T-cell (primary cell): Measurements from ENCODE around the gene ZNF385D. TPM values are rescaled to one million over a fixed set of nuclear protein-coding genes. Genes with fewer than 3 reads are reported as not detected.

Source experiments
- ATAC-seq, 4 experiments: fragments of 200-7000 bp in 3 of 4; fragments of 150-1000 bp in 1 of 4; cut with Tn5 transposase; replicated peaks in 1 of 4; 1 replicate in 3 of 4; 2 replicates in 1 of 4; pipeline ENCODE4 v1.10.0; 2021; ENCODE audit warnings: moderate library complexity in 3 of 4, mild to moderate bottlenecking in 2 of 4, moderate number of reproducible peaks in 1 of 4
- CTCF ChIA-PET, 2 donors: fragments of 300-600 bp; sonication (Branson Sonifier 250); formaldehyde crosslinking; loops; one replicate each; lab custom pipeline; 2022; ENCODE audit warnings: antibody characterized with exemption in 2 of 2; lab: Charles Lee
- POLR2A ChIA-PET, 2 donors: fragments of 300-600 bp; sonication (Branson Sonifier 250); formaldehyde crosslinking; loops; one replicate each; lab custom pipeline; 2022; ENCODE audit warnings: antibody characterized with exemption in 2 of 2; lab: Charles Lee
- DNase-seq, 35 experiments: peaks; one replicate each; pipeline versions ENCODE4 v3.0.0 to v3.0.0-alpha.2; 2013 to 2023
- H3K27ac ChIP-seq: one replicate; pipeline ENCODE4 v1.5.1; 2013; ENCODE audit warnings: low read length
- H3K27me3 ChIP-seq, 2 experiments: replicated peaks in 1 of 2; 1 replicate in 1 of 2; 2 replicates in 1 of 2; pipeline versions ENCODE4 v1.6.1 to v1.7.0; 2013; ENCODE audit warnings: low read length in 1 of 2, mixed read lengths in 1 of 2; ENCODE audit not compliant: control insufficient read depth in 2 of 2, insufficient read depth in 2 of 2; ENCODE audit errors: extremely low read depth in 1 of 2
- H3K36me3 ChIP-seq, 2 donors: 1 replicate in 1 of 2; 2 replicates in 1 of 2; pipeline versions ENCODE4 v1.6.1 to v1.7.0; 2013; ENCODE audit warnings: low read length in 1 of 2; ENCODE audit not compliant: control insufficient read depth in 2 of 2, insufficient read depth in 1 of 2; ENCODE audit errors: extremely low read depth in 1 of 2
- H3K4me1 ChIP-seq, 2 experiments: 1 replicate in 1 of 2; 2 replicates in 1 of 2; pipeline versions ENCODE4 v1.6.1 to v1.7.0; 2013; ENCODE audit warnings: low read length in 2 of 2, mixed read lengths in 1 of 2; ENCODE audit not compliant: insufficient read depth in 2 of 2, control insufficient read depth in 1 of 2; ENCODE audit errors: extremely low read depth in 1 of 2
- H3K4me3 ChIP-seq, 2 donors: 1 replicate in 1 of 2; 2 replicates in 1 of 2; pipeline versions ENCODE4 v1.5.1 to v1.7.0; 2013; ENCODE audit warnings: mild to moderate bottlenecking in 2 of 2, low read length in 1 of 2, moderate library complexity in 1 of 2; ENCODE audit not compliant: control insufficient read depth in 1 of 2; ENCODE audit errors: extremely low read depth in 1 of 2
- H3K9me3 ChIP-seq: 2 replicates; pipeline ENCODE4 v1.7.0; 2013
- H3K27ac Mint-ChIP-seq, 2 donors: one replicate each; pipeline ENCODE4 v1.8.0; 2020 to 2021; ENCODE audit warnings: mild to moderate bottlenecking in 2 of 2, mixed read lengths in 2 of 2
- H3K27me3 Mint-ChIP-seq, 2 donors: one replicate each; pipeline ENCODE4 v1.8.0; 2021 to 2022; ENCODE audit warnings: mixed read lengths in 2 of 2
- H3K36me3 Mint-ChIP-seq: one replicate; pipeline ENCODE4 v1.8.0; 2021; ENCODE audit warnings: mixed read lengths
- H3K4me1 Mint-ChIP-seq, 3 donors: one replicate each; pipeline ENCODE4 v1.8.0; 2020 to 2022; ENCODE audit warnings: mixed read lengths in 3 of 3, mild to moderate bottlenecking in 1 of 3
- H3K4me3 Mint-ChIP-seq, 3 donors: one replicate each; pipeline ENCODE4 v1.8.0; 2020 to 2022; ENCODE audit warnings: mild to moderate bottlenecking in 3 of 3, mixed read lengths in 3 of 3, moderate library complexity in 3 of 3
- H3K9me3 Mint-ChIP-seq, 3 donors: one replicate each; pipeline ENCODE4 v1.8.0; 2020 to 2022; ENCODE audit warnings: mixed read lengths in 3 of 3
- WGBS: methylation state at CpG from one replicate; pipeline ENCODE4 v1.1.5; 2013; ENCODE audit warnings: missing lambda C conversion rate; ENCODE audit not compliant: insufficient coverage; 5-methylcytosine and 5-hydroxymethylcytosine counted together
- total RNA-seq, 35 experiments: library from RNA in 6 of 35; stranded (reverse) in 6 of 35; fragments of 120-200 nt in 1 of 35; gene quantifications; one replicate each; pipeline versions ENCODE4 v1.2.1 to v1.2.4 and lab custom pipeline; 2013 to 2026

ZNF385D gene
- total RNA-seq, 5 donors from 2014 or later (not counting 1 experiment from before 2014, with no cell fraction given): 0.03 to 0.47 (median 0.35) TPM

GRCh38 chr3:21722768-21723167 is 28.2 kb downstream of the ZNF385D start:
- ChIA-PET POLR2A (no interaction called here), CTCF (no interaction called here)
- no CpG with 5 or more reads among the region's 3 CpGs for WGBS
- no peaks in the 10 kb centered on the region for H3K36me3 ChIP-seq
- no peaks in the 10 kb centered on the region for H3K27me3 ChIP-seq
- Mint-ChIP-seq H3K36me3 (no peaks in the 10 kb centered on the region), H3K9me3 (peaks cover 20 to 35% (median 22%) of the 10 kb centered on the region in 3 donors), H3K4me3 (no peak overlapping the region), H3K4me1 (no peaks in the 10 kb centered on the region), H3K27ac (no peak overlapping the region), H3K27me3 (no peaks in the 10 kb centered on the region)
- ATAC-seq (no peak), DNase-seq (no peak)
- H3K9me3 ChIP-seq: no peaks in the 10 kb centered on the region
- no peak overlapping the region for H3K27ac ChIP-seq
- no peak overlapping the region for H3K4me3 ChIP-seq
- no peaks in the 10 kb centered on the region for H3K4me1 ChIP-seq

GRCh38 chr3:21722301-21722700 is 28.7 kb downstream of the ZNF385D start:
- DNase-seq: no peak
- no peaks in the 10 kb centered on the region for H3K36me3 Mint-ChIP-seq
- no peaks in the 10 kb centered on the region for H3K27me3 Mint-ChIP-seq
- no peaks in the 10 kb centered on the region for H3K36me3 ChIP-seq
- POLR2A ChIA-PET: no interaction called here
- 85% methylated on average over 3 of the region's 4 CpGs for WGBS
- no peaks in the 10 kb centered on the region for H3K27me3 ChIP-seq
- no peak overlapping the region for H3K27ac ChIP-seq
- H3K4me1 Mint-ChIP-seq: no peaks in the 10 kb centered on the region
- H3K27ac Mint-ChIP-seq: no peak overlapping the region
- CTCF ChIA-PET: no interaction called here
- no peak overlapping the region for H3K4me3 ChIP-seq
- peaks cover 20 to 35% (median 20%) of the 10 kb centered on the region in 3 donors for H3K9me3 Mint-ChIP-seq
- H3K4me1 ChIP-seq: no peaks in the 10 kb centered on the region
- H3K9me3 ChIP-seq: peaks cover under 1% of the 10 kb centered on the region
- H3K4me3 Mint-ChIP-seq: no peak overlapping the region
- ATAC-seq: no peak

DNA sequence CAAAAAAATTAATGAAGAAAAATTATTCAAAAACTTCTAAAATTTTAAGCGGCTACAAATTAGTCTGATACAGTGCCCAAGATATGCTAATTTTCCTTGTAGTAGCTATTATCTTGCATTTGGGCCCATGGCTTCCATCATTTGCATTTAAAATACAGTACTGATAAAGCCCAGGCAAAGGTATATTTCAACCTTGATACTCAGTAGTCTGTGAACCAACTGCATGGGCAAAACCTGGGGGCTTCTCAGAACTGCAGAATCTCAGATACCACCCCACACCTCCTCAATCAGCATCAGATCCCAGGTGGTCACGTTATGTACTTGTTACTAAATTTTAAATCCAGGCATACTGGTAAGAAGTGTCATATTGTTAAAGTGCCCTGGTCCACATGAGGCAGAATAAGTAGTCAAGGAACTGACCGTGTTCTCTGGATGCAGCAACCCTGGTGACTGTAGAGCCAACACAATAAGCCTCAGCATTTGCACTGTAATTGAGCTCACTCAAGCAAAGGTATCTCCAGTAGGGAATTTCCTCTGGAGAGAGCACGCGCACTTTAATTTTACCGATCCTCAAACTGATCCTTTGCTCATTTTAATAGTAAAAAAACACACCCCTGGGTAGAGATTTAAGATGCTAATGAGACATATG is 31.9 kb downstream of the ZNF385D start:
- ATAC-seq: no peak
- Mint-ChIP-seq H3K9me3 (peaks cover 18 to 19% (median 19%) of the 10 kb centered on the region in 3 donors), H3K27me3 (no peaks in the 10 kb centered on the region), H3K4me1 (no peaks in the 10 kb centered on the region), H3K4me3 (no peak overlapping the region), H3K27ac (no peak overlapping the region), H3K36me3 (no peaks in the 10 kb centered on the region)
- ChIA-PET POLR2A (no interaction called here), CTCF (no interaction called here)
- no peak overlapping the region for H3K4me3 ChIP-seq
- no peak for DNase-seq
- H3K27me3 ChIP-seq: no peaks in the 10 kb centered on the region
- H3K9me3 ChIP-seq: peaks cover 2% of the 10 kb centered on the region
- 100% methylated on average over 1 of the region's 6 CpGs for WGBS
- H3K4me1 ChIP-seq: no peaks in the 10 kb centered on the region
- no peak overlapping the region for H3K27ac ChIP-seq
- H3K36me3 ChIP-seq: no peaks in the 10 kb centered on the region

DNA sequence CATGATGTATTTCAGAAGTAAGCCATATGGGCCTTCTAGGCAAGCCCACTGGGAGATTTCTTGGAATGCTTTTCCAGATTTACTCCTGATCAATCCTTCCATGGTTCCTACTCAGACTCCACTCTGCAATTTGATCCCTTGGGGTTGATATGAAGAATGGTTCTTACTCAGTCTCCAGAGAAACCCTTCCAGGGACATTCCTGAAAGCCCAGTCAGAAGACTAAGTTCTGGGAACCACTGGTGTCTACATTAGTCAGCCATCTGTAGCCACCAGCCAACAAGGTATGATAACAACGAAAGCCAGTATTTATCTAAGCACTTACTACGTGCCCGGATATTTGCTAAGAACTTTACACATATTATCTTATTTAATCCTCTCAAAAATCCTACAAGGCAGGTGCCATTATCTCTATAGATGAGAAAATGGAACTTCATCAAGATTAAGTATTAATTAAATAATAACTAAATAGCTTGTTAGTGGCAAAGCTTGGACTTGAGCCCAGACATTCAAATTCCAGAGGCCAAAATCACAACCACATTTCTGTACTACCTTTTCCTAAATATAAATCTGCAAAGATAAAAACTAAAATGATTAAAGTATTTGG is 32.7 kb downstream of the ZNF385D start:
- H3K9me3 Mint-ChIP-seq: peaks cover 13 to 15% (median 14%) of the 10 kb centered on the region in 3 donors
- H3K36me3 ChIP-seq: no peaks in the 10 kb centered on the region
- no peaks in the 10 kb centered on the region for H3K27me3 ChIP-seq
- H3K4me1 Mint-ChIP-seq: no peaks in the 10 kb centered on the region
- H3K27ac ChIP-seq: no peak overlapping the region
- ChIA-PET POLR2A (no interaction called here), CTCF (no interaction called here)
- peaks cover 2% of the 10 kb centered on the region for H3K9me3 ChIP-seq
- WGBS: 80% methylated on average over 1 of the region's 3 CpGs
- no peak overlapping the region for H3K4me3 Mint-ChIP-seq
- ATAC-seq: no peak
- no peak for DNase-seq
- no peak overlapping the region for H3K4me3 ChIP-seq
- H3K27me3 Mint-ChIP-seq: no peaks in the 10 kb centered on the region
- no peak overlapping the region for H3K27ac Mint-ChIP-seq
- no peaks in the 10 kb centered on the region for H3K36me3 Mint-ChIP-seq
- no peaks in the 10 kb centered on the region for H3K4me1 ChIP-seq

DNA sequence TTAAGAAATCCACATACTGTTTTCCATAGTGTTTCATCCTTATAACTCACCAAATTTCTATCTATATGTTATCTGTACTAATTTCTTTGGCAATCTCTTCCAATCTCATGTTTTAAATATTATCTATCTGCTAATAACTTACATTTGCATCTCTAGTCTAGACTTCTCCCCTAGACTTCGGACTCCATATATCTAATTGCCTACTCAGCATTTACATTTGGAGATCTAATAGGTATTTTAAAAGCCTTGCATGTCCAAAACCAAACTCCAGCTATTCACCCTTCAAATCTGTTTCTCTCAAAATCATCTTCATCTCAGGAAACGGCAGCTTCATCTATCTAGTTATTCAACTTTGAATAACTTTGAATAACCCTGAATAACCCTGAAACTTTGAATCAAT is 35.3 kb downstream of the ZNF385D start:
- Histone ChIP-seq H3K4me3 (no peak overlapping the region), H3K27me3 (no peaks in the 10 kb centered on the region), H3K4me1 (no peaks in the 10 kb centered on the region), H3K9me3 (peaks cover 2% of the 10 kb centered on the region), H3K27ac (no peak overlapping the region), H3K36me3 (no peaks in the 10 kb centered on the region)
- no peak overlapping the region for H3K4me3 Mint-ChIP-seq
- WGBS: 90% methylated on average over 1 of the region's 2 CpGs
- no peaks in the 10 kb centered on the region for H3K36me3 Mint-ChIP-seq
- H3K9me3 Mint-ChIP-seq: peaks cover 8 to 14% (median 9%) of the 10 kb centered on the region in 3 donors
- H3K27me3 Mint-ChIP-seq: no peaks in the 10 kb centered on the region
- ChIA-PET POLR2A (no interaction called here), CTCF (no interaction called here)
- H3K4me1 Mint-ChIP-seq: no peaks in the 10 kb centered on the region
- ATAC-seq (no peak), DNase-seq (no peak)
- no peak overlapping the region for H3K27ac Mint-ChIP-seq

DNA sequence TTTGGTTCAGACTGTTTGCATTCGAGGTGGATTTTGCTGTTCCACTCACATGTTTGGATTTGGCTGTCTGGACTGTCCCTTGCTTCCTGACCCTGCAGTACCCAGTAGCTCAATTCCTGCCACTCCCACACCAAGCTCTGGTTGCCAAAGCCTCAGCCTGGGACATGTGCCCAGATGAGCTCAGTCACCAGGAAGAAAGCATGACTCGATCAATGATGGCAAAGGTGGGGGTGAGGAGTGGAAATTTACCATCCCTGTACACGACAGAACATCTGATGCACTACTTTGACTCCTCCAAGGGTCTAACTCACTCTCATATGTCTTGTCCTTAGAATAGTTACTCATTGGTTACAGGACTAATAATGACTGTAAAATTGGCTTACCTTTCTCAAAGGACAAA is 45.2 kb downstream of the ZNF385D start:
- ChIA-PET POLR2A (interaction anchor here in 1 of 2 donors (0.5 kb wide), 1 partner anchor 467 kb away, joined by 3 read pairs; no protein-coding TSS in a partner anchor), CTCF (no interaction called here)
- H3K4me3 Mint-ChIP-seq: no peak overlapping the region
- no peak overlapping the region for H3K27ac Mint-ChIP-seq
- H3K9me3 ChIP-seq: no peaks in the 10 kb centered on the region
- H3K9me3 Mint-ChIP-seq: peaks cover 11 to 12% (median 11%) of the 10 kb centered on the region in 3 donors
- ATAC-seq (no peak), DNase-seq (no peak)
- H3K4me3 ChIP-seq: no peak overlapping the region
- 14% methylated on average over 1 of the region's 3 CpGs for WGBS
- no peaks in the 10 kb centered on the region for H3K27me3 ChIP-seq
- no peaks in the 10 kb centered on the region for H3K27me3 Mint-ChIP-seq
- H3K36me3 Mint-ChIP-seq: no peaks in the 10 kb centered on the region
- no peaks in the 10 kb centered on the region for H3K4me1 ChIP-seq
- no peaks in the 10 kb centered on the region for H3K4me1 Mint-ChIP-seq
- no peaks in the 10 kb centered on the region for H3K36me3 ChIP-seq
- no peak overlapping the region for H3K27ac ChIP-seq
